Psoas muscle (tissue), 8 donors: ENCODE data around the gene TP53I13. TPM values are rescaled to one million over a fixed set of nuclear protein-coding genes. Genes with fewer than 3 reads are reported as not detected.

Source experiments
- ATAC-seq, 4 donors: fragments of 200-7000 bp; cut with Tn5 transposase; one replicate each; pipeline ENCODE4 v1.9.1; 2020; ENCODE audit warnings: moderate library complexity in 3 of 4, mild to moderate bottlenecking in 2 of 4
- DNase-seq, 2 donors: peaks; one replicate each; pipeline ENCODE4 v3.0.0-alpha.2; 2020
- H3K27ac ChIP-seq: fragments of 200-600 bp; one replicate; pipeline ENCODE4 v1.8.0; 2022
- H3K27me3 ChIP-seq, 3 donors: fragments of 200-600 bp in 1 of 3; one replicate each; pipeline versions ENCODE4 v1.6.1 to v1.8.0; 2013 to 2022; ENCODE audit warnings: low read length in 2 of 3, mild to moderate bottlenecking in 2 of 3, moderate library complexity in 1 of 3; ENCODE audit not compliant: insufficient read depth in 3 of 3
- H3K36me3 ChIP-seq, 2 donors: fragments of 200-600 bp in 1 of 2; one replicate each; pipeline versions ENCODE4 v1.6.1 to v1.8.0; 2013 to 2022; ENCODE audit warnings: low read depth in 1 of 2, mild to moderate bottlenecking in 1 of 2, moderate library complexity in 1 of 2; ENCODE audit not compliant: insufficient read depth in 1 of 2
- H3K4me1 ChIP-seq: fragments of 200-600 bp; one replicate; pipeline ENCODE4 v1.8.0; 2022
- H3K4me3 ChIP-seq: fragments of 200-600 bp; one replicate; pipeline ENCODE4 v1.8.0; 2022; ENCODE audit warnings: mild to moderate bottlenecking
- H3K9me3 ChIP-seq: fragments of 200-600 bp; one replicate; pipeline ENCODE4 v1.8.0; 2022
- CTCF ChIP-seq: fragments of 200-600 bp; IDR thresholded peaks from one replicate; pipeline ENCODE4 v1.8.0; 2022; ENCODE audit warnings: antibody characterized with exemption
- WGBS, 3 donors: extraction: QIAGEN DNeasy Blood & Tissue Kit; methylation state at CpG; one replicate each; pipeline versions ENCODE4 v1.1.6 to v1.1.7; 2013; 5-methylcytosine and 5-hydroxymethylcytosine counted together
- intact Hi-C, 2 donors: fragments of 100-400 bp; cut with DNase I; formaldehyde crosslinking; loops; one replicate each; pipeline versions ENCODE4 v1.11.0 to v1.14.2; 2022
- polyA plus RNA-seq, 3 donors: library from polyadenylated mRNA; stranded (reverse); fragments of 200-250 nt; gene quantifications; one replicate each; pipeline ENCODE4 v1.2.3, GENCODE V29; 2013
- total RNA-seq, 4 donors: library from RNA; stranded (reverse); fragmentation: NEBNext Ultra II Directional in 2 of 4; extraction: Animal tissue kit (Norgen Biotek cat#: 25700) in 2 of 4; gene quantifications; one replicate each; pipeline versions ENCODE4 v1.2.1 to v1.2.4, GENCODE V29; 2021 to 2023
- donor health status: healthy with polysubstance abuse.
- donor health status: DM: no; HTN: no; CAD: no; lungs with moderate emphysema.
- donor health status: Bipolar disorder and iron deficiency.
- donor health status: healthy.
- donor health status: DM: yes; HTN: yes; CAD: no.
- donor health status: DM: no; HTN: no; CAD: no.
- donor health status: DM: no; HTN: no; CAD: no.
- donor health status: DM: yes; HTN: yes; CAD: no.

TP53I13 gene
- total and polyA plus RNA-seq, 7 donors, result 13.3 to 46.1 (median 20.9) TPM

- no peaks in the 10 kb centered on the region for H3K27me3 ChIP-seq
- no peaks in the 10 kb centered on the region for H3K9me3 ChIP-seq
- ATAC-seq (no peak), DNase-seq (no peak)
- no peak overlapping the region for H3K4me3 ChIP-seq
- 70 to 84% (median 71%) methylated on average over 12 of the region's 12 CpGs for WGBS, 3 donors
- TF ChIP-seq CTCF, result no peak
- intact Hi-C loops, result no loop called here
- no peaks in the 10 kb centered on the region for H3K36me3 ChIP-seq
- H3K27ac ChIP-seq, result no peak overlapping the region
- H3K4me1 ChIP-seq, result peaks cover 30% of the 10 kb centered on the region
Observed at GRCh38 chr17:29595943-29596774, 27.7 kb downstream of the TP53I13 start.

- intact Hi-C loops, result no loop called here
- no peaks in the 10 kb centered on the region for H3K36me3 ChIP-seq
- peaks cover 24% of the 10 kb centered on the region for H3K4me1 ChIP-seq
- H3K27me3 ChIP-seq, result no peaks in the 10 kb centered on the region
- WGBS, 3 donors, result 65 to 74% (median 66%) methylated on average over 9 of the region's 9 CpGs
- no peak overlapping the region for H3K4me3 ChIP-seq
- DNase-seq, result no peak
- TF ChIP-seq CTCF, result no peak
- H3K27ac ChIP-seq, result no peak overlapping the region
- H3K9me3 ChIP-seq, result no peaks in the 10 kb centered on the region
- no peak for ATAC-seq
Observed at GRCh38 chr17:29596811-29597210, 28.3 kb downstream of the TP53I13 start.

- Histone ChIP-seq H3K9me3 (no peaks in the 10 kb centered on the region), H3K27ac (no peak overlapping the region), H3K27me3 (no peaks in the 10 kb centered on the region), H3K36me3 (no peaks in the 10 kb centered on the region), H3K4me3 (no peak overlapping the region), H3K4me1 (peaks cover 16% of the 10 kb centered on the region)
- WGBS, 3 donors, result 59 to 68% (median 67%) methylated on average over 13 of the region's 13 CpGs
- no peak for ATAC-seq
- TF ChIP-seq CTCF, result no peak
- intact Hi-C loops, result no loop called here
- DNase-seq, result no peak
Observed at GRCh38 chr17:29597361-29598172, 29.1 kb downstream of the TP53I13 start.

GRCh38 chr17:29603109-29603674 is 34.7 kb downstream of the TP53I13 start:
- TF ChIP-seq CTCF, result no peak
- Histone ChIP-seq H3K4me1 (no peaks in the 10 kb centered on the region), H3K27me3 (no peaks in the 10 kb centered on the region), H3K36me3 (no peaks in the 10 kb centered on the region), H3K4me3 (no peak overlapping the region), H3K27ac (no peak overlapping the region), H3K9me3 (no peaks in the 10 kb centered on the region)
- WGBS, 3 donors, result 83 to 91% (median 87%) methylated on average over 6 of the region's 6 CpGs
- ATAC-seq (no peak), DNase-seq (peak in 1 of 2 donors; percentile 35)
- intact Hi-C loops, result no loop called here
